OCI-LY7 (cell line): ENCODE measurements around the gene RPA3. TPM values are rescaled to one million over a fixed set of nuclear protein-coding genes. Genes with fewer than 3 reads are reported as not detected.

Source experiments
- Bru-seq: library from RNA; stranded (reverse); fragments of 400-500 nt; gene quantifications from one replicate; lab custom pipeline; 2021; lab: Mats Ljungman, UMichigan
- BruChase-seq, 2 experiments: library from RNA; stranded (reverse); fragments of 400-500 nt; gene quantifications; one replicate each; lab custom pipeline; 2021; lab: Mats Ljungman, UMichigan
- BruUV-seq: library from RNA; stranded (reverse); fragments of 400-500 nt; replicated peaks from 2 replicates; lab custom pipeline; 2021; lab: Mats Ljungman, UMichigan
- CTCF ChIA-PET: fragments of 300-600 bp; sonication (Branson Sonifier 250); formaldehyde crosslinking; loops from one replicate; lab custom pipeline; 2022; ENCODE audit warnings: antibody characterized with exemption; ENCODE audit not compliant: unreplicated experiment; lab: Charles Lee
- POLR2A ChIA-PET: fragments of 300-600 bp; sonication (Branson Sonifier 250); formaldehyde crosslinking; loops from one replicate; lab custom pipeline; 2022; ENCODE audit warnings: antibody characterized with exemption; lab: Charles Lee
- DNase-seq: peaks from one replicate; pipeline ENCODE4 v3.0.0-alpha.2; 2015; ENCODE audit warnings: low spot score
- H2AFZ ChIP-seq: fragments of 200-600 bp; sonication (generic), shearing (Covaris generic); 2 replicates; pipeline ENCODE4 v1.6.1; 2014; ENCODE audit warnings: mild to moderate bottlenecking, antibody characterized with exemption, low read length, moderate library complexity
- H3K27ac ChIP-seq: fragments of 200-600 bp; sonication (generic); 2 replicates; pipeline ENCODE4 v1.5.1; 2014; ENCODE audit warnings: mixed run types, low read depth, mild to moderate bottlenecking, moderate library complexity, low read length, inconsistent platforms; ENCODE audit not compliant: poor library complexity, severe bottlenecking
- H3K36me3 ChIP-seq: fragments of 200-600 bp; sonication (generic); 2 replicates; pipeline ENCODE4 v1.6.1; 2014; ENCODE audit warnings: mild to moderate bottlenecking, antibody characterized with exemption, low read length, moderate library complexity, mixed read lengths; ENCODE audit not compliant: insufficient read depth
- H3K4me1 ChIP-seq: fragments of 200-600 bp; sonication (generic); 2 replicates; pipeline ENCODE4 v1.5.1; 2014; ENCODE audit warnings: mild to moderate bottlenecking, low read length; ENCODE audit not compliant: insufficient read depth, poor library complexity, severe bottlenecking
- H3K4me2 ChIP-seq: fragments of 200-600 bp; sonication (generic); 2 replicates; pipeline ENCODE4 v1.6.1; 2014; ENCODE audit warnings: mild to moderate bottlenecking, low read length
- H3K4me3 ChIP-seq: fragments of 200-600 bp; sonication (generic); 2 replicates; pipeline ENCODE4 v1.5.1; 2014; ENCODE audit warnings: mild to moderate bottlenecking, low read depth, low read length; ENCODE audit not compliant: poor library complexity, severe bottlenecking
- H3K79me2 ChIP-seq: fragments of 200-600 bp; sonication (generic); 2 replicates; pipeline ENCODE4 v1.6.1; 2016; ENCODE audit warnings: low read depth, mild to moderate bottlenecking, low read length, moderate library complexity, mixed read lengths; ENCODE audit not compliant: insufficient read depth
- H3K9me2 ChIP-seq: fragments of 200-600 bp; sonication (generic); 2 replicates; pipeline ENCODE4 v1.6.1; 2016; ENCODE audit warnings: mild to moderate bottlenecking, low read length, mixed read lengths; ENCODE audit not compliant: insufficient read depth
- H3K9me3 ChIP-seq: fragments of 200-600 bp; sonication (generic); 2 replicates; pipeline ENCODE4 v1.6.1; 2014; ENCODE audit warnings: mild to moderate bottlenecking, mixed run types, low read length, mixed read lengths
- H4K20me1 ChIP-seq: fragments of 200-600 bp; sonication (generic); 2 replicates; pipeline ENCODE4 v1.6.1; 2014; ENCODE audit warnings: mild to moderate bottlenecking, antibody characterized with exemption, low read length, moderate library complexity, mixed read lengths; ENCODE audit not compliant: insufficient read depth
- EZH2phosphoT487 ChIP-seq: fragments of 200-600 bp; sonication (generic); IDR thresholded peaks from 2 replicates; pipeline ENCODE4 v1.6.1; 2018; ENCODE audit warnings: low read depth, borderline replicate concordance, mild to moderate bottlenecking, mixed run types, antibody characterized with exemption, low read length, moderate library complexity, mixed read lengths
- intact Hi-C: fragments of 100-400 bp; cut with micrococcal nuclease; formaldehyde crosslinking; loops from one replicate; pipeline ENCODE4 v1.10.0; 2022; ENCODE audit not compliant: unreplicated experiment
- long read RNA-seq: library from polyadenylated mRNA; stranded (forward); transcript quantifications from one replicate; pipeline ENCODE4 v2.0.0, GENCODE V29; 2022
- total RNA-seq, 2 experiments: library from RNA; depleted of rRNA in 1 of 2; stranded (reverse); fragments of >200 nt in 1 of 2; shearing (Covaris generic) in 1 of 2; gene quantifications; 2 replicates each; pipeline ENCODE4 v1.2.3, GENCODE V29; 2014 to 2022
- TF ChIP-seq, protein P1 (sequence below): fragments of 200-600 bp; sonication (generic); conservative IDR thresholded peaks from 2 replicates; pipeline ENCODE4 v1.5.1; 2014; ENCODE audit warnings: mild to moderate bottlenecking, antibody characterized with exemption, low read length, moderate library complexity, mixed read lengths

Gene RPA3
- total RNA-seq (2014; rRNA removed; shearing (Covaris generic)) (53.0 and 66.3 TPM in 2 replicates), total RNA-seq (2022) (110 and 111 TPM in 2 replicates), Bru-seq, nascent RNA (percentile 43 among the genes with signal in this experiment), BruChase-seq, experiment 1, labeled RNA remaining after a 6-hour chase (percentile 38 among the genes with signal in this experiment), BruChase-seq, experiment 2, labeled RNA remaining after a 2-hour chase (percentile 34 among the genes with signal in this experiment)
- long read RNA-seq, transcript RPA3-207 (2 exons, 641 nt) = major isoform, 5 of 148 reads
- long read RNA-seq, partial matches to known transcripts = 138 of 148 reads
- long read RNA-seq, other reads (novel, unspliced or antisense) = 3 of 148 reads

DNA sequence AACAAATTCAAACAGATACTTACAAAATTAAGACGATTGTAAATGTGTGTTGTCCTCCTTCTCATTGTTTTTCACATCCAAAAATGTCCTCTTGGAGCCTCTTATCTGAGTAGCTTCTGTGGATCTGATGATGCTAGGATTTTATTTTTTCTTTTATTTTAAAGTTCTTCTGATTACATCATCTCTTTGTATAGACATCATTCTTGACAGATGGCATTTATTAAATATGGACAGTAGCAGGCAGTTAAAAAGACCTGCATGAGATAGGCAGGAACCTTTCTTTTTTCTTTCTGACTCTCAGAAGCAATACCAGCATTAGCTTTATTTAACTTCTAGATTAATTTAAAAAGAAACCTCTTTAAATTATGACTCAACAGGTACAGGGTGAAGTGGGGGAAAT is at the start of gene RPA3:
Gene RPA3, minus strand, starts transcription at position 116 of the 400 bp plus-strand sequence. CDS start 78,189 bp downstream, outside the sequence.
- CTCF ChIA-PET = no interaction called here
- TF ChIP-seq, protein P1, sequence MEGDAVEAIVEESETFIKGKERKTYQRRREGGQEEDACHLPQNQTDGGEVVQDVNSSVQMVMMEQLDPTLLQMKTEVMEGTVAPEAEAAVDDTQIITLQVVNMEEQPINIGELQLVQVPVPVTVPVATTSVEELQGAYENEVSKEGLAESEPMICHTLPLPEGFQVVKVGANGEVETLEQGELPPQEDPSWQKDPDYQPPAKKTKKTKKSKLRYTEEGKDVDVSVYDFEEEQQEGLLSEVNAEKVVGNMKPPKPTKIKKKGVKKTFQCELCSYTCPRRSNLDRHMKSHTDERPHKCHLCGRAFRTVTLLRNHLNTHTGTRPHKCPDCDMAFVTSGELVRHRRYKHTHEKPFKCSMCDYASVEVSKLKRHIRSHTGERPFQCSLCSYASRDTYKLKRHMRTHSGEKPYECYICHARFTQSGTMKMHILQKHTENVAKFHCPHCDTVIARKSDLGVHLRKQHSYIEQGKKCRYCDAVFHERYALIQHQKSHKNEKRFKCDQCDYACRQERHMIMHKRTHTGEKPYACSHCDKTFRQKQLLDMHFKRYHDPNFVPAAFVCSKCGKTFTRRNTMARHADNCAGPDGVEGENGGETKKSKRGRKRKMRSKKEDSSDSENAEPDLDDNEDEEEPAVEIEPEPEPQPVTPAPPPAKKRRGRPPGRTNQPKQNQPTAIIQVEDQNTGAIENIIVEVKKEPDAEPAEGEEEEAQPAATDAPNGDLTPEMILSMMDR = no peak
- TF ChIP-seq EZH2phosphoT487 = no peak
- H3K4me3 ChIP-seq = no peak within 1 kb of the TSS
- H3K79me2 ChIP-seq = no peaks in the 10 kb centered on the region
- intact Hi-C loops = no loop called here
- H3K4me2 ChIP-seq = no peak within 1 kb of the TSS
- POLR2A ChIA-PET = interaction anchor here (0.7 to 3.8 kb wide), 10 partner anchors 8 to 1952 kb away, joined by 3 to 11 read pairs (median 3); no protein-coding TSS in a partner anchor
- BruUV-seq = no TSS peak
- H2AFZ ChIP-seq = peak within 1 kb of the TSS; percentile 19; the same call in 1 of the 2 replicates
- no peak within 1 kb of the TSS for H3K27ac ChIP-seq
- DNase-seq = no peak
- H3K36me3 ChIP-seq = no peaks in the 10 kb centered on the region
- 0 out of 2 replicates have a peak, but pooled peaks cover 3% of the 10 kb centered on the region for H3K9me3 ChIP-seq
- H4K20me1 ChIP-seq = no peaks in the 10 kb centered on the region
- H3K9me2 ChIP-seq = no peaks in the 10 kb centered on the region
- peaks cover 8% of the 10 kb centered on the region for H3K4me1 ChIP-seq

DNA sequence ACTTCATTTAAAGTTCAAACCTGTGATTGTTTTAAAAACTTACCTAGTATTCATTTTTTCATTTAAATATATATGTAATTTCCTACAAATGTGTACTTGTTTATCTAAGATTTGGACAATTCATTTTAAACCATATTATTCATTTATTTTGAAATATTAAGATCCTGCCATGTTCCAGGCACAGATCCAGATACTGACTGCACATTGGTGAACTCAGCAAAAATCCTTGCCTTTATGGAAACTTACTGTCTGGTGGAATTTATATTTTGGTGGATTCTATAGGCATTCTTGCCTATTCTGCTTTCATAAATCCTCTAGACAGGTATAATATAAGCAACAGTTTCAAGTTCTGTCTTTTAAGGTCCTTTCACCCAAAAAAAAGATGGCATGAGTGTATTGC is 48.3 kb upstream of the RPA3 start:
- intact Hi-C loops = no loop called here
- Histone ChIP-seq H3K4me2 (no peak overlapping the region), H3K9me2 (no peaks in the 10 kb centered on the region), H3K9me3 (no peaks in the 10 kb centered on the region), H3K36me3 (no peaks in the 10 kb centered on the region), H3K79me2 (no peaks in the 10 kb centered on the region), H3K27ac (no peak overlapping the region), H3K4me1 (peaks cover 11% of the 10 kb centered on the region), H2AFZ (no peak overlapping the region), H3K4me3 (no peak overlapping the region), H4K20me1 (no peaks in the 10 kb centered on the region)
- POLR2A ChIA-PET = interaction anchor here (0.7 to 1.5 kb wide), 5 partner anchors 21 to 195 kb away, joined by 3 to 4 read pairs (median 3); no protein-coding TSS in a partner anchor
- TF ChIP-seq, protein P1 = no peak
- TF ChIP-seq EZH2phosphoT487 = no peak
- CTCF ChIA-PET = interaction anchor here (0.6 kb wide), 1 partner anchor 381 kb away, joined by 4 read pairs; no protein-coding TSS in a partner anchor
- BruUV-seq = no TSS peak
- no peak for DNase-seq
